B cell (primary cell): Measurements from ENCODE around the gene DACH1. TPM values are rescaled to one million over a fixed set of nuclear protein-coding genes. Genes with fewer than 3 reads are reported as not detected.

Experiments used
- ATAC-seq: fragments of 200-7000 bp; cut with Tn5 transposase; one replicate; pipeline ENCODE4 v1.10.0; 2021; ENCODE audit warnings: low read depth, mild to moderate bottlenecking, moderate number of reproducible peaks, moderate library complexity
- CTCF ChIA-PET: fragments of 350-600 bp; sonication (Branson Sonifier 250); formaldehyde crosslinking; loops from one replicate; lab custom pipeline; 2021; ENCODE audit warnings: antibody characterized with exemption, inconsistent platforms; lab: Charles Lee
- POLR2A ChIA-PET: fragments of 350-600 bp; sonication (Branson Sonifier 250); formaldehyde crosslinking; loops from one replicate; lab custom pipeline; 2021; ENCODE audit warnings: antibody characterized with exemption; lab: Charles Lee
- DNase-seq: peaks from one replicate; pipeline ENCODE4 v3.0.0; 2013
- H2AFZ ChIP-seq: 2 replicates; pipeline ENCODE4 v1.6.1; 2012; ENCODE audit warnings: mild to moderate bottlenecking, low read depth, low read length; ENCODE audit not compliant: insufficient read depth, poor library complexity, severe bottlenecking
- H3K27ac ChIP-seq, 2 donors: 1 replicate in 1 of 2; 2 replicates in 1 of 2; pipeline ENCODE4 v1.5.1; 2012 to 2013; ENCODE audit warnings: low read length in 2 of 2, mild to moderate bottlenecking in 2 of 2, moderate library complexity in 1 of 2
- H3K27me3 ChIP-seq, 4 experiments: fragments of 200-600 bp in 1 of 4; sonication (generic) in 1 of 4; replicated peaks in 1 of 4; 1 replicate in 2 of 4; 2 replicates in 2 of 4; pipeline versions ENCODE4 v1.6.1 to v1.7.0; 2013 to 2016; ENCODE audit warnings: low read length in 3 of 4, mild to moderate bottlenecking in 2 of 4, mixed read lengths in 1 of 4, moderate library complexity in 1 of 4; ENCODE audit not compliant: insufficient read depth in 4 of 4, control insufficient read depth in 3 of 4; ENCODE audit errors: control extremely low read depth in 1 of 4
- H3K36me3 ChIP-seq, 2 experiments: replicated peaks in 1 of 2; 1 replicate in 1 of 2; 2 replicates in 1 of 2; pipeline versions ENCODE4 v1.6.1 to v1.7.1; 2013; ENCODE audit warnings: low read length in 1 of 2; ENCODE audit not compliant: insufficient read depth in 2 of 2, control insufficient read depth in 1 of 2; ENCODE audit errors: control extremely low read depth in 1 of 2, extremely low read depth in 1 of 2
- H3K4me1 ChIP-seq, 2 donors: fragments of 200-600 bp in 1 of 2; sonication (generic) in 1 of 2; 1 replicate in 1 of 2; 2 replicates in 1 of 2; pipeline versions ENCODE4 v1.5.1 to v1.6.1; 2013 to 2017; ENCODE audit warnings: low read length in 2 of 2; ENCODE audit not compliant: control insufficient read depth in 2 of 2, insufficient read depth in 2 of 2
- H3K4me2 ChIP-seq: replicated peaks from 2 replicates; pipeline ENCODE3; 2012; ENCODE audit warnings: mild to moderate bottlenecking, low read depth, low read length; ENCODE audit not compliant: poor library complexity, severe bottlenecking
- H3K4me3 ChIP-seq, 5 experiments: fragments of 200-600 bp in 1 of 5; sonication (generic) in 1 of 5; 1 replicate in 3 of 5; 2 replicates in 2 of 5; pipeline versions ENCODE4 v1.5.1 to v1.7.0; 2011 to 2016; ENCODE audit warnings: low read length in 4 of 5, mild to moderate bottlenecking in 4 of 5, low read depth in 2 of 5, control low read depth in 1 of 5, moderate library complexity in 1 of 5; ENCODE audit not compliant: insufficient read depth in 1 of 5; ENCODE audit errors: control extremely low read depth in 1 of 5, extremely low read depth in 1 of 5
- H3K79me2 ChIP-seq: fragments of 200-600 bp; sonication (generic); one replicate; pipeline ENCODE4 v1.6.0; 2016; ENCODE audit warnings: low read length; ENCODE audit not compliant: control insufficient read depth, insufficient read depth
- H3K9ac ChIP-seq: fragments of 200-600 bp; sonication (generic); 2 replicates; pipeline ENCODE4 v1.6.1; 2017; ENCODE audit warnings: mild to moderate bottlenecking, low read length, moderate library complexity
- H3K9me3 ChIP-seq, 3 donors: one replicate each; pipeline versions ENCODE4 v1.6.1 to v1.7.1; 2013; ENCODE audit warnings: low read length in 2 of 3; ENCODE audit not compliant: control insufficient read depth in 2 of 3, insufficient read depth in 1 of 3; ENCODE audit errors: control extremely low read depth in 1 of 3
- H4K20me1 ChIP-seq: 2 replicates; pipeline ENCODE4 v1.6.0; 2012; ENCODE audit warnings: mild to moderate bottlenecking, low read length; ENCODE audit not compliant: insufficient read depth, control insufficient read depth, poor library complexity, severe bottlenecking
- H3K27ac Mint-ChIP-seq: one replicate; pipeline ENCODE4 v1.8.0; 2021; ENCODE audit warnings: mixed read lengths
- H3K27me3 Mint-ChIP-seq: one replicate; pipeline ENCODE4 v1.8.0; 2021; ENCODE audit warnings: mixed read lengths
- H3K4me1 Mint-ChIP-seq: one replicate; pipeline ENCODE4 v1.8.0; 2021; ENCODE audit warnings: mixed read lengths
- H3K4me3 Mint-ChIP-seq: one replicate; pipeline ENCODE4 v1.8.0; 2021; ENCODE audit warnings: mixed read lengths
- H3K9me3 Mint-ChIP-seq: one replicate; pipeline ENCODE4 v1.8.0; 2022; ENCODE audit warnings: mixed read lengths; ENCODE audit not compliant: insufficient read depth
- CTCF ChIP-seq: fragments of 200-600 bp; IDR thresholded peaks from one replicate; pipeline ENCODE4 v1.8.0; 2022; ENCODE audit warnings: antibody characterized with exemption, mild to moderate bottlenecking
- EZH2 ChIP-seq: IDR thresholded peaks from 2 replicates; pipeline ENCODE4 v1.6.1; 2012; ENCODE audit warnings: borderline replicate concordance, low read depth, mild to moderate bottlenecking, moderate library complexity, low read length; ENCODE audit not compliant: insufficient read depth, poor library complexity, severe bottlenecking
- WGBS: methylation state at CpG from one replicate; pipeline ENCODE4 v1.1.5; 2013; ENCODE audit warnings: missing lambda C conversion rate; ENCODE audit not compliant: insufficient coverage; 5-methylcytosine and 5-hydroxymethylcytosine counted together
- intact Hi-C: fragments of 100-400 bp; cut with micrococcal nuclease; formaldehyde crosslinking; loops from one replicate; pipeline ENCODE4 v1.10.0; 2022
- polyA plus RNA-seq: library from polyadenylated mRNA; depleted of rRNA; stranded (reverse); fragments of >200 nt; gene quantifications from 2 replicates; pipeline ENCODE4 v1.2.3, GENCODE V29; 2012
- total RNA-seq, 2 donors: library from RNA; stranded (reverse); fragments of 120-200 nt in 1 of 2; gene quantifications; 1 replicate in 1 of 2; 2 replicates in 1 of 2; pipeline versions ENCODE4 v1.2.3 to v1.2.4, GENCODE V29; 2013 to 2022

DACH1 gene
- total and polyA plus RNA-seq, 2 donors (not counting 1 experiment from before 2014, with no cell fraction given), result not detected

- H3K9me3 Mint-ChIP-seq, result no peaks in the 10 kb centered on the region
- ATAC-seq (no peak), DNase-seq (no peak)
- no CpG with 5 or more reads among the region's 3 CpGs for WGBS
- H3K9me3 ChIP-seq, result no peaks in the 10 kb centered on the region
- no peaks in the 10 kb centered on the region for H3K27me3 ChIP-seq
- ChIA-PET POLR2A (no interaction called here), CTCF (no interaction called here)
- H3K27ac ChIP-seq, result no peak overlapping the region
- no peak overlapping the region for H3K9ac ChIP-seq
- H3K4me2 ChIP-seq, result no peak overlapping the region
- H3K27ac Mint-ChIP-seq, result no peak overlapping the region
- intact Hi-C loops, result no loop called here
- TF ChIP-seq CTCF, result no peak
- no peak for TF ChIP-seq EZH2
- no peak overlapping the region for H3K4me3 Mint-ChIP-seq
- no peaks in the 10 kb centered on the region for H3K4me1 ChIP-seq
- H3K36me3 ChIP-seq, result no peaks in the 10 kb centered on the region
- H3K79me2 ChIP-seq, result no peaks in the 10 kb centered on the region
- H4K20me1 ChIP-seq, result no peaks in the 10 kb centered on the region
- H3K27me3 Mint-ChIP-seq, result no peaks in the 10 kb centered on the region
- H3K4me1 Mint-ChIP-seq, result no peaks in the 10 kb centered on the region
- H2AFZ ChIP-seq, result no peak overlapping the region
- H3K4me3 ChIP-seq, result no peak overlapping the region
Measured at GRCh38 chr13:71524245-71524612, 342.8 kb downstream of the DACH1 start.

- WGBS, result 90% methylated on average over 3 of the region's 4 CpGs
- no peak overlapping the region for H3K27ac Mint-ChIP-seq
- H3K9ac ChIP-seq, result no peak overlapping the region
- no peak overlapping the region for H3K4me3 Mint-ChIP-seq
- no peaks in the 10 kb centered on the region for H3K36me3 ChIP-seq
- TF ChIP-seq CTCF (no peak), EZH2 (no peak)
- no peaks in the 10 kb centered on the region for H3K9me3 Mint-ChIP-seq
- H3K79me2 ChIP-seq, result no peaks in the 10 kb centered on the region
- H3K4me3 ChIP-seq, result no peak overlapping the region
- CTCF ChIA-PET, result no interaction called here
- H3K4me2 ChIP-seq, result no peak overlapping the region
- ATAC-seq (no peak), DNase-seq (no peak)
- H3K4me1 ChIP-seq, result no peaks in the 10 kb centered on the region
- no peaks in the 10 kb centered on the region for H3K4me1 Mint-ChIP-seq
- H2AFZ ChIP-seq, result no peak overlapping the region
- H3K27ac ChIP-seq, result no peak overlapping the region
- intact Hi-C loops, result no loop called here
- H3K27me3 Mint-ChIP-seq, result no peaks in the 10 kb centered on the region
- H4K20me1 ChIP-seq, result no peaks in the 10 kb centered on the region
- POLR2A ChIA-PET, result no interaction called here
- no peaks in the 10 kb centered on the region for H3K27me3 ChIP-seq
- no peaks in the 10 kb centered on the region for H3K9me3 ChIP-seq
Measured at GRCh38 chr13:71522941-71523526, 344.0 kb downstream of the DACH1 start.
